GM19328 (cell line): ENCODE results near the gene TSKU.
A peak's percentile ranks its signal among the peaks of the same experiment; 100 is the strongest.
"Not testable (repeated sequence)": the region's sequence is repeated elsewhere in the genome, so short reads cannot be mapped to it uniquely, and the experiment has no call there.

Experiments used
- ATAC-seq: cut with Tn5 transposase; IDR thresholded peaks from one replicate; pipeline ENCODE4 v1.9.1; 2021; ENCODE audit warnings: mild to moderate bottlenecking, moderate library complexity; ENCODE audit not compliant: unreplicated experiment

Gene TSKU

DNA sequence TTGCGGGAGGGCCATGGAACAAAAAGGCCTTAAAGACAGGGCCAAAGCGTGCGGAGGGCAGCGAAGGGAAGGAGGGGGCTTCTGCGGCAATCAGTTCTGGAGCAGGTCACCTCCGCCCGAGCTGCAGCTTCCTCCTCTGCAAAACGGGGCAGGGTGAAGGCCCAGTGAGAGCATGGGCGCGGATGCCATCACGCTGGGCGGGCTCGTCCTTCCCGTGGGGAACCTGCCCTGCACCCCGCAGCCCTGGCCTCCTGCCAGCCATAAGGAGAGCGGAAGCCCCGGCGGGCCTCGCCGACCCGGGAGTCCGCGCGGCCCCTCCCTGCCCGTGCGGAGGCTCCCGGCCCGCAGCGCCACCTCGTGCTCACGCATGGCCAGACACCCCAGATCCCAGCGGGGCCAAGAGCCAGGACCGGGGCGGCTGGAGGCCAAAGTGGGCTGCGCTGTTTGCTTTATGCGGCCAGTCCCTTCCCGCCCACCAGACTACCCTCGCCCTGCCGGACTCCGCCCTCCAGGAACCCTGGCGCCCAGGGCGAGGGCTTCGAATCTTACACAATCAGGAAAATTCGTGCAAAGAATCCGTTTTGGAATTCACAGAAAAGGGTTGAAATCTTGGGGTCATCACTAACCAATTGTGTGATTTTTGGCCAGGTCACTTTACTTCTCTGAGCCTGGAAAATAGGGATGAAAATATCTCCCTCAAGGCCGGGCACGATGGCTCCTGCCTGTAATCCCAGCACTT, 16.1 kb downstream of the TSKU start:
- peak; percentile 62 for ATAC-seq

DNA sequence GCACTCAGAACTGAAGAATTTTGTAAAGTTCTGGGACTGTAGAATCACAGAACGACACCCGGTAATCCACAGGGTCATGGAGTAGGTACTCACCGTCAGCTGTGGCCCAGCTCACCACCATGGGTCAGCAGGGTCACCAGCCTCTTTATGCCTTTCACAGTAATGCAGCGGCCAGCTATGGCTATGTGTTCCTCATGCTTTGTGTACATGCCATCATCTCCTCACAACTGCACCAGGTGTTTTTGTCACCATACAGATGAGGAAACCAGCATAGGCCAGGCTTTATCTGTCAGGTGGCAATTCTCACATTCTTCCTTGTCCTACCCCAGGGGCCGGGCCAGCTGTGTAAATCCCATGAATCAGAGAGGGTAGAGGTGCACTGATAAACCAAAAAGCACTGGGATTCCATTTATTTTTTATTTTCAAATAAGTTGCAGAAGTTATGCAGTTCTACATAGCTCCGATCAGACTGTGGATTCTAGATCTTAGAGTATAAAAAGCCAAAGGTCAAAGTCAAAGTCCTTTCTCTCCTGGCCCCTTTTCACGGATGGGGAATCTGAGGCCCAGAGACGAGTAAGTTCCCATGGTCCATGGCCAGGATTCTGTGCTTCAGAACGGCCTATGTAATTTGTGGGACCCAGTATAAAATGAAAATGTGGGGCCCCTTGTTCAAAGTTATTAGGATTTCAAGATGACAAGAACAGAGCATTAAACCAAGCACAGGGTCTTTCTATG, 17.5 kb downstream of the TSKU start:
- no peak for ATAC-seq

DNA sequence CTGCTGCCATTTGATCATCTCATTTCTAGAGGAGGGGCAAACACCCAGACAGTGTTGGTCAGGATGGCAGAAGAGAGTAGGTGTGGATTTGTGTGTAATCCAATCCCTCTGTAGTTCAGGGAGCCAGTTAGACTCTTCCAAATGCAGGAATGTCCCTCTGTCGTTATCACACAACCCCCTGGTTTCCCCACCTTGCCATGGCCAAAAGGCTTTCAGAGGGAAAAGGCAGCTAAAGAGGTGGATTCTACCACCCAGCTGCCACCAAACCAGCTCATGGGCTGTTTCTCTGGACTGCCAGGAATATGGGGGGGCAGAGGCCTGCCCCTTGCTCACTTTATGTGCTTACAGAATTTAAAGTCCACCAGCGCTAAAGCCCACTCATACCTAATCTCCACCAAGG, 18.1 kb downstream of the TSKU start:
- no peak for ATAC-seq

DNA sequence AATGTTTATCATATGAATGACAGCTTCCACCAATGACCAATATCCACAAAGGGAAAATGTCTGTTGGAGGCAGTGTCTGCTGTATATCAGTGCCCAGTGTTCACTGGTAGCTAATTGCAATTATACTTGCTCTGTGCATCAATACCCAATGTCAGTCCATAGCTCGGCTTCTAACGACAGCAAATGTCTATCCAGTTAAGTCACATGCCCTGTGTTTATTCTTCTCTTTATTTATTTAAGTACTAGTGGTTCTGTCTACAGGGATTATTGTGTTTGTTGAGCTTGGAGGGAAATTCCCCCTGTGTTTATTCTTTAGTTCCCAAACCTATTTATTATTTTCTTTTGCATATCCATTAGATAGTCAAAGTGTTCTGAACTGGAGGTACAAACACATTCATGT, 18.6 kb downstream of the TSKU start:
- no peak for ATAC-seq

DNA sequence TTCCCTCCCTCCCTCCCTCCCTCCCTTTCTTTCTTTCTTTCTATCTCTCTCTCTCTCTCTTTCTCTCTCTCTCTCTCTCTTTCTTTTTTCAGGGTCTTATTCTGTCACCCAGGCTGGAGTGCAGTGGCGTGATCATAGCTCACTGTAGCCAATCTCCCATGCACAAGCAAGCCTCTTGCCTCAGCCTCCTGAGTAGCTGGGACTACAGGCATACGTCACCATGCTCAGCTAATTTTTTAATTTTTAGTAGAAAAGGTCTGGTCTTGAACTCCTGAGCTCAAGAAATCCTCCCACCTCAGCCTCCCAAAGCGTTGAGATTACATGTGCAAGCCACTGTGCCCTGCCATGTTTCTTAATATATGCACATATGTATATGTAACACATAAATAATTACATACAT, 19.0 kb downstream of the TSKU start:
- ATAC-seq = no peak

DNA sequence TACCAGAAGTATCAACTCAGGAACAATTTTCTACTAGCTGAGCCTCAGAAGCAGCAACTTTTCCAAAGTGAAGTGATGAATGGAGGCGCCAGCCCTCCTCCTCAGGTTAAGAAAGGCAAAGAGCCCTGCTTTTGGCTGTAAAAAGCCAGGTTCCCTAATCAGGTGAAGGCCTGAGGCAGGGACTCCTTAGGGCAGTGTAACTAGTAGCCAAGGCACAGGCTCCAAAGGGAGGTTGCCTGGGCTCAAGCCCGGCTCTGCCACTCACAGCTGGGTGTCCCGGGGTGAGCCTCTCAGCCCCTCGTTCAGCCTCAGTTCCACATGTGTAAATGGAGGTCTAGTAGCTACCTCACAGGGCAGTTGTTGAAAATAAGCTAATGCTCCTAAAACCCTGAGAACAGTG, 19.5 kb downstream of the TSKU start:
- ATAC-seq = no peak

DNA sequence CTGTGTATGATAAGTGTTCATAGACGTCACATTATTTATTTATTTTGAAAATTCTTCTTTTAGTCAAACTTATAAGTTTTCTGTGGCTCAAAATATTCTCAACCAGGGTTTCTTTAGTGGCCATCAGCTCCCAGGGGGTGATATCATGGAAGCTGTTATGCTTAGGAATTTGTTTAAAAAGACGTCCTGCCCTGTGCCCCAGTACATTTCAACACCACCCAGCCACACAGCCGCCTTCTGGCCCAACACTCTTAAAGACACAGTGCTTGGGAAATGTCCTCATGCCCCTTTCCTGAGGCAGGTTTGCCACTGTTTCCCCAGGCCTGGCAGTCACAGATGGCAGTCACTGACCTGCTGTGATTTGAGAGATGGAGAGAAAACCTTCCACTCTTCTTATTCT, 19.9 kb downstream of the TSKU start:
- ATAC-seq = no peak

DNA sequence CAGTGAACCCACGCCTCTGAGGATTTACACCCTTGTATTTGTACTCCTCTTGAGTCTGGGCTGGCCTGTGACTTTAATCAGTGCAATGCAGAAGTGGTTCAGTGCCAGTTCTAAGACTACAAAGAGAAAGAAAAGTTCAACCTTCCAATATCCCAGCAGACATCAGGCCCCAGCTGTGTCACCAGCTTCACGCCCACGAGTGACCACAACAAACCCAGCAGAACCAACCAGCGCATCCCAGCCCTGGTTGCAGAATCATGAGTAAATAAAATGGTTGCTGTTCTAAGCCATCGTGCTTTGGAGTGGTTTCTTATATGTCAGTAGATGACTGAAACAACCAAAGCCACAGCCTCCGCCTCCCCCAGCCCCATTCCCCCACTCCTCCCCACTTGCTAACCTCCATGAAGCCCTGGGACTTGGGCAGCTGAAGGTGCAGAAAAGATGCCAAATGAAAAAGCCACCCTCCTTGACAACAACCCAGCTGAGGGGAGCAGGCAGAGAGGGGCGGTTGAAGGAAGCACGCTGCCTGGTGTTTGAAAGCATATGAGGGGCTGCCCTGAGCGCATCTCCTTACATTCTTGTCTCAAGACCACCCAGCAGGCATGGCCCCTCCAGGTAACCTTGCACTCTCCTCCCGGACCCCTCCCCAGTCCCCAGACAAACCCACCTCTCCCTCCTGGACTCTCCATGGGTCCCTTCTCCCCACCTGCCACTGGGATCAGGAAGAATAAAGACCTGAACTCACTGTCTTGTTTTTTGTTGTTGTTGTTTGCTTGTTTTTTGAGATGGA, 20.9 kb downstream of the TSKU start:
- no peak for ATAC-seq

DNA sequence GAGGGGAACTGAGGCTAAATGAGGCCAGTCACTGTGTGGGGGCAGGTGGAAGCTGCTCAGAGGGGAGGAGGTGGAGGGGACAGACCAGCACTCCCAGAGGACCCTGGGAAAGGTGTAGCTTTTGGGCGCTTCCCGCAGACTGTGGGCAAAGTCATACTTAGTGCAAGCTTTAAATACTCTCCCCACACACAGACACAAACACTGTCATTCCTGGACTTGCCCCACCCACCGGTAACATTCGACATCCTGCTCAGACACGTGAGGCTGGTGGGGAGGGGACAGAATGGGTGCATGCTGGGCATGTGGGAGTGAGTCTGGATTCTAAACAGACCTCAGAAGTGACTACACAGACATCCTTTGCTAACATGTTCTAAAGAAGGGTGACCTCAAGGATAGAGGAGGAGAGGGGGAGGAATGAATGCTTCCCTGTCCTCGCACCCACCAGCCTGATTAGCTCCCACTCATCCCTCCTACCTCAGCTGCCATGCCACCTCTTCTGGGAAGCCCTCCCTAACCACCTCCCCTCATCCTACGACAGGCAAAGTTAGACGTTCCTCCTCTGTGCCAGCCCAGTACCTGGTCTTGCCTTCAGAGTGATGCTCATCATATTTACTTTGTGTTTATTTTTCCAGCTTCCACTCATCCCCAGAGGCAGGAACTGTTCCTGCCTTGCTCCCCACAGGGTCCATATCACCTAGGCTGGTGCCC, 22.2 kb downstream of the TSKU start:
- no peak for ATAC-seq

DNA sequence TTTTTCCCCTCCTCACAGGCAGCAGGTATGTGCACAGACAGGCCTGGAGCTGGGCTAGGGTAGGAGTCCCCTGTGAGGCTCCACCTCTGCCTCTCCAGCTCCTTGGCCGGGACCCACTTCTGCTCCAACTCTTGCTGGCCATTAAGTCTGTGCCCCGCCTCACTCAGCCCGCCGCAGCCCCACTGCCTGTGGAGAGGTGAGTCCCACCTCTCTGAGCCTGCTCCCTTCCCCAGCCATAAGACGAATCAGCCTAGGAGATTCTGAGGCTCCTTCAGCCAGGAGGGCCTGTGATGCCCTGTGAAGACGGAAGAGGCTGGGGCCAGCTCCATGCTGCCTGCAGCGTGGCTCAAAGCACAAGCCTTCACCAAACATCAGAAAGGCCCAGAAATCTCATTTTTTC, 23.0 kb downstream of the TSKU start:
- no peak for ATAC-seq

DNA sequence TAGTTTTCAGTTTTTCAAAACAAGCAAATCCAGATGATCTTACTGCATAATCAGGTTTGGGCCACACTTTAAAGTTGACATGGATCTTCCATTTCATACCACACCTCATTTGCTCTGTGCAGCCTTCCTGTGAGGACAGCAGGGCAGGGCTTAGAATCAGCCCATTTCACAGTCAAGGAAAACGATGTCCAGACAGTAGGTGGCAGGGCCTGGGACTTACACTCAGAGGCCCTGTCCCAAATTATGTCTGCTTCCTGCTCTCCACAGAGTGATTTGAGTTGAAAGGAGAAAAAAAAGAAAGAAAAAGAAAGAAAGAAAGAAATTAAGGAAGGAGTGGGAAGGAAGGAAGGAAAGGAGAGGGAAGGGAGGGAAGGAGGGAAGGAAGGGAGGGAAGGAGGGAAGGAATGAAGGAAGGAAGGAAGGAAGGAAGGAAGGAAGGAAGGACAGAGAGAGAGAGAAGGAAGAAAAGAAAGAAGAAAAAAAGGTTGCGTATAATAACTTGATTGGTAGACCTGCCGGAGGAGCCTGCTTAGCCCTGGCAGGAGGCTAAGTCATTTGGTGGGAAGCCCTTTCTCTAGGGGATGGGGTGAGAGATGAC, 23.6 kb downstream of the TSKU start:
- no peak for ATAC-seq

DNA sequence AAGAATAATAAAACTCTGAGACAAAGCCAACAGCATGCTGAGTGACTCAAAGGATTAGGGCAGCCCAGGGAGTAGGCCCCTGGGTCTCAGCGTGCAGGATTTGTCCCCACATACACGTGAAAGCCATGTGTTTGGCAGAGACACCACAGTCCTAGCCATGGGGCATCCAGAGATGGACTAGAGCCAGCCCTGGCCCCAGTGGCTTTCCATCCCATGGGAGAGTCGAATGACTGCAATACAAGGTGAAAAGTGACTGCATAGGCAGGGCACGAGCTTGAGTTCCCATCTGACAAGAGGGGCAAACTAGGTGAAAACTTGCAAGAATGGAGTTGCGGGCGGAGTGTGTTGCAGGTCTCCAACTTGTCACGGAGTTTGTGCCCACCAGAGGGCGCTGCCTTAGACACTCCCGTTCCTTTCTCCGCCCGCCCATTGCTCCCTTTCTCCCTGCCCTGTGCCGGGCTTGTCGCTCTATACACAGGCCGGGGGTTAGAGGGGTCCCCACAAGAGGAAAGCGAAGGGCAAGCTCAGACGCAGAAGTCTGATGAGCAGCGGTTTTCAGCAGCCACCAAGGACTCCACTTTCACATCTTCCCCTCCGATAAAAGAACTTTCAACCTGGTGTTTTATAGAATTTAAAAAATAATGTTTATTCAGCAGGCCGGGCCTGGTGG, 24.2 kb downstream of the TSKU start:
- ATAC-seq = no peak

DNA sequence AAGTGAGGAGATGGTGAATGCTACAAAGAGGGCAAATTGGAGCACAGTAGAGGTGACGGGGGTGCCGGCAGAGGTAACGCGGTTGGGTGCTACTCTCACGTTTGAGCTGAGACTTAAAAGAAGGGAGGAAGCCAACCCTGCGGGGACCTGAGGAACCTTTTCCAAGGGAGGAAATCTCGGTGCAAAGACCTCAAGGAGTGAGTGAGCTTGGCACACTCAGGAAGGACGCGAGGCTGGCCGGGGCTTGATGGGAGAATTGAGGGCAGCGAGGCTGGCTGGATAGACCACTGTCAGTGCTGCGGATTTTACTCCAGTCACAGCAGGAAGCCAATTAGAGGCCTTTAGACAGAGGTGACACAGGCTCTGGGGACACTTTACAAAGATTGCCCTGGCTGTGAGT, 25.0 kb downstream of the TSKU start:
- no peak for ATAC-seq

DNA sequence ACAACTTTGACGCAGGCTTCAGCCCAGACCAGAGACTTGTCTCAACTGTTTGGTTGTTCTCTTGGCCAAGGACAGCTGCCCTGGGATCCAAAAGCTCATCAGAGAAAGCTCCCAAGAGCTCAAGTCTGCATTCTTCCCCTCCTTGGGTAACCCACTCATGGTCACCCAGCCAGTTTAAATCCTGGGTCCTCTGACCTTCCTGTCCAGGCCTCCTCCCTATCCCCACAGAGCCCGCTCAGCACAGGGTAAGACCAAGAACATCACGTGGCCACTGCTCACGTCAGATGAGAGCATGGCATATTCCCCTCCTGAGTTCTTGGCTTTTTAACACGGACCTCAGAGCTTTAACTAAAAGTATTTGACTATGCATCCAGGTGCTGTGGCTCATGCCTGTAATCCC, 25.8 kb downstream of the TSKU start:
- ATAC-seq = no peak

DNA sequence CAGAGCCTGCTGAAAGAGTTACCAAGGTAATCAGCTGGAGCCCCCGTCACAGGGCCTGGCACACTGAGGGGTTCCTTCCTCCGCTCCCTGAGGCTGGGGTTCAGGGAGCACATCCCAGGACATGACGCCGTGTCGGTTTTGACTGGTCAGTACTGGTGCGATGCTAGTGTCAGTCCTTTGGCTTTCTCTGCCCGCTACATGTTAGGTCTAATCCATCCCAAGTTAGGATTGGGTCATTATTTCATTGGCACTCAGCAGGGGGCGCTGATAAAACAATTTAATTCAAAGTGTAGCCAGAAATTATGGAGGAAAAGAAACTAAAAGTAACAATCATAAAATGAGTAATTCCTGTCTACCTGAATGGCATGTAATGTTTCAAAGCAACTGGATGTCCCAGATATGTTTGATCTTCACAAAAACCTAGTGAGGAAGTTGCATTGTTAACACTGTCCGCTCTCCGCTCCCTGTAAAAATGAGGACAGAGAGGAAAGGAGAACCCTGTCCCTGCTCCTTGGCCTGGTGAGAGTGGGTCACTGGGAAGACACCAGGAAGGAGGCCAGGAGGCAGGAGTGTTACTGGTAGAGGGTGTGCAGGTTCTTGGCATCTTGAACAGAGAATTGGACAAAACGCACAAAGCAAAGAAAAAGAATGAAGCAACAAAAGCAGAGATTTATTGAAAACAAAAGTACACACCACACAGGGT, 27.1 kb downstream of the TSKU start:
- no peak for ATAC-seq

DNA sequence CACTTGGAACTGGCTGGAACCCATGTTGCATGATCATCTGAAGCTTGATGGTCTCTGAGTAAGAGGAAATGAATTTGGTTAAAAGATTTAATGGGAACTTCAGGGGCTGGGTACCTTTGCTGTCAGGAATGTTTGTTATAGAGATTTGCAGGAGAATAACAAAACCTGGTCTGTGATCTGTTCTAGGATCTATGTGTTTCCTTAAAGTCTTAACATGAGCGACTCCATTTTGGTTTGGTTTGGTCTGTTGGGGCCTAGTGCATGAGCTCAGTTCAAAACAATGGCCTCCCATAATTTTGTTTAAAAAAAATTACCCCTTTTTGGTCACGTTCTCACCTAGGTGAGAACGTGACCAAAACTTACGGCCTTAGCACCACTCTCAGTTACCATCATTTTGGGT, 28.1 kb downstream of the TSKU start:
- ATAC-seq = no peak

DNA sequence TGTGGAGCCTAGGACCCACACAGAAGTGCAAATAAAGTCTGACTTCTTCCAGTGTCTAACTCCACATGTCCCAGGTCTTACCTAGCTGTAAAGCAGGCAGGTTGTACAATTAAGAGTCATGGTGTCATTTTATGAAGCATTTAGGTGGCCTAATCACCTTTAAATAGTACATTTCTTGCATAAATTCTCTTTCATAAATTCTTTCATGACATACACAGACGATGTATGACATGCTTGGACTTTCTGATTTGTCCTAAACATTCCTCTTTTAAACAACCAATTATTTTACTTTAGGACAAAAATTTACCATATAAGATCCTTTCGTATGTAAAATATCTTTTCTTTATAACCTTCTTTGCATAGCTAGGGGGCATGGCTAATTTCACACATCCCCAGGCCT, 31.3 kb downstream of the TSKU start:
- ATAC-seq = no peak

DNA sequence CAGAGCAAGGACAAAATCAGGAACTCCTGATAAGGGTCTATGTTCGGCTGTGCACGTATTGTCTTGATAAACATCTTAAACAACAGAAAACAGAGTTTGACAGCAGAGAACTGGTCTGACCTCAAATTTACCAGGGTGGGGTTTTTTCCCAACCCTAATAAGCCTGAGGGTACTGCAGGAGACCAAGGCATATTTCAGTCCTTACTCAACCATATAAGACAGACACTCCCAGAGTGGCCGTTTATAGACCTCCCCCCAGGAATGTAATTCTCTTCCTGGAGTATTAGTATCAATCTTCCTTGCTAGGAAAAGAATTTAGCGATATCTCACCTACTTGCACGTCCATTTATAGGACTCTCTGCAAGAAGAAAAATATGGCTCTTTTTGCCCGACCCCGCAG, 32.5 kb downstream of the TSKU start:
- ATAC-seq = not testable (repeated sequence)

DNA sequence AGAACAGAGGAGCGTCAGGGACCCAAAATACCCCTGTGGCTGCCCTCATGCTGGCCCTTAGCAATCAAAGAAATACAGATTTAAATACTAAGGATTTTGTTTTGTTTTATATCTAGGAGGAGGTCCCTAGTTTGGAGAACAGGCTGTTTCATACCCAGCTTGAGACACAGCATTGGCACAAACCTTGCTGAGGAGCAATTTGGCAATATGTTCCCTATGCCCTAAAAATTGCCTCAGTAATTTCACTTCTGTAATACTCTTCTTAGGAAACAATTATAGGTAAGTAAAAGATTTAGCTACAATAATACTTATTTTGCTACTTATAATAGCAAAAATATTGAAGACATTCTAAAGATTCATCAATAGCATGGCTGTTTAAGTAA, 37.0 kb downstream of the TSKU start:
- no peak for ATAC-seq

DNA sequence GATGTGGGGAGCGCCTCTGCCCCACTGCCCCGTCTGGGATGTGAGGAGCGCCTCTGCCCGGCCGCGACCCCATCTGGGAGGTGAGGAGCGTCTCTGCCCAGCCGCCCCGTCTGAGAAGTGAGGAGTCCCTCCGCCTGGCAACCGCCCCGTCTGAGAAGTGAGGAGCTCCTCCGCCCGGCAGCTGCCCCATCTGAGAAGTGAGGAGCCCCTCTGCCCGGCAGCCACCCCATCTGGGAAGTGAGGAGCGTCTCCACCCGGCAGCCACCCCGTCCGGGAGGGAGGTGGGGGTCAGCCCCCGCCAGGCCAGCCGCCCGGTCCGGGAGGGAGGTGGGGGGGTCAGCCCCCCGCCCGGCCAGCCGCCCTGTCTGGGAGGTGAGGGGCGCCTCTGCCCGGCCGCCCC, 38.2 kb downstream of the TSKU start:
- ATAC-seq = not testable (repeated sequence)
